Activated naive CD4-positive, alpha-beta T cell treated with anti-CD3 and anti-CD28 coated beads, Interleukin-2, amount 50 U/mL, for 72 hours (primary cell): ENCODE results near the gene TM7SF3. TPM values are rescaled to one million over a fixed set of nuclear protein-coding genes. Genes with fewer than 3 reads are reported as not detected.
"Not testable (repeated sequence)": the region's sequence is repeated elsewhere in the genome, so short reads cannot be mapped to it uniquely, and the experiment has no call there.

Experiments
- ATAC-seq, 2 donors: fragments of 150-1000 bp; cut with Tn5 transposase; 2 replicates each; pipeline ENCODE4 v1.10.0; 2021; ENCODE audit warnings: mild to moderate bottlenecking in 2 of 2, moderate library complexity in 2 of 2
- DNase-seq, 2 donors: peaks; one replicate each; pipeline ENCODE4 v3.0.0; 2021 to 2022; ENCODE audit warnings: low spot score in 2 of 2
- H3K27ac Mint-ChIP-seq, 2 donors: one replicate each; pipeline ENCODE4 v1.8.0; 2022; ENCODE audit warnings: mild to moderate bottlenecking in 2 of 2, mixed read lengths in 2 of 2
- H3K36me3 Mint-ChIP-seq, 2 donors: one replicate each; pipeline ENCODE4 v1.8.0; 2022; ENCODE audit warnings: mixed read lengths in 2 of 2
- H3K9me3 Mint-ChIP-seq, 2 donors: one replicate each; pipeline ENCODE4 v1.8.0; 2022; ENCODE audit warnings: mixed read lengths in 2 of 2
- total RNA-seq, 2 donors: library from RNA; stranded (reverse); gene quantifications; one replicate each; pipeline ENCODE4 v1.2.3, GENCODE V29; 2022

The TM7SF3 gene
- total RNA-seq: 10 to 100 TPM; 28.8 to 62.5 TPM

GRCh38 chr12:27014085-27014858 is at the start of gene TM7SF3:
TM7SF3 (minus strand) TSS chr12:27014384; CDS start chr12:27014168, 216 bp downstream.
- peak within 1 kb of the TSS; percentile 93 for H3K27ac Mint-ChIP-seq

GRCh38 chr12:27063250-27063851 is 49.2 kb upstream of the TM7SF3 start:
- DNase-seq (no peak), ATAC-seq (no peak)
- no peaks in the 10 kb centered on the region for H3K9me3 Mint-ChIP-seq
- H3K27ac Mint-ChIP-seq: peak overlapping the region in 1 of 2 donors; percentile 13
- no peaks in the 10 kb centered on the region for H3K36me3 Mint-ChIP-seq

More at GRCh38 chr12:27014085-27014858, at the start of gene TM7SF3:
- no peaks in the 10 kb centered on the region for H3K9me3 Mint-ChIP-seq
- DNase-seq (peak; percentile 93 to 96), ATAC-seq (peak; percentile 82 to 91)
- H3K36me3 Mint-ChIP-seq: peaks cover 0 to 16% of the 10 kb centered on the region in 2 donors

GRCh38 chr12:27061317-27061716 is 47.1 kb upstream of the TM7SF3 start:
- DNase-seq (no peak), ATAC-seq (no peak)
- Mint-ChIP-seq H3K36me3 (no peaks in the 10 kb centered on the region), H3K27ac (no peak overlapping the region), H3K9me3 (no peaks in the 10 kb centered on the region)

DNA sequence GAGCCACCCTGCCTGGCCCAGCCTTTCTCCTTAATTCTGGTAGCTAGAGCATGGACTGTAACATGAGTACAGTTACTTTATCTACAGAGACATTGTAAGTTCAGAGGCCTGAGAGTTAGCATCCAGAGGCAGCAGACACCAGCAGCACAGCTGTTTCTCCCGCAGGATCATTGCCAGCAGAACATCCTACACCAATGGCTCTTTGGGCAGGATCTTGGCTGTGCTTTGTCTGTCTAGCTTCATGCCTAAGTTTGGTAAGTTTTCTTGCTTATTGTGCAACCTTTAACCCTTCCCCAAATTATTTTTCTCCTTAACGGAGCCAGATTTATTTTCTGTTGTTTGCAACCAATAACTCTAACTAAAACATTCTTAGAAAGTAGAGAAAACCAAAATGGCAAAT is 46.6 kb upstream of the TM7SF3 start:
- ATAC-seq (no peak), DNase-seq (no peak)
- no peak overlapping the region for H3K27ac Mint-ChIP-seq
- H3K36me3 Mint-ChIP-seq: no peaks in the 10 kb centered on the region
- H3K9me3 Mint-ChIP-seq: no peaks in the 10 kb centered on the region

- ATAC-seq (no peak), DNase-seq (no peak)
- no peaks in the 10 kb centered on the region for H3K9me3 Mint-ChIP-seq
- no peak overlapping the region for H3K27ac Mint-ChIP-seq
- H3K36me3 Mint-ChIP-seq: no peaks in the 10 kb centered on the region
Measured at GRCh38 chr12:27057543-27057942, 43.4 kb upstream of the TM7SF3 start.

GRCh38 chr12:27055966-27056365 is 41.8 kb upstream of the TM7SF3 start:
- Mint-ChIP-seq H3K36me3 (no peaks in the 10 kb centered on the region), H3K9me3 (no peaks in the 10 kb centered on the region), H3K27ac (no peak overlapping the region)
- ATAC-seq (no peak), DNase-seq (no peak)

DNA sequence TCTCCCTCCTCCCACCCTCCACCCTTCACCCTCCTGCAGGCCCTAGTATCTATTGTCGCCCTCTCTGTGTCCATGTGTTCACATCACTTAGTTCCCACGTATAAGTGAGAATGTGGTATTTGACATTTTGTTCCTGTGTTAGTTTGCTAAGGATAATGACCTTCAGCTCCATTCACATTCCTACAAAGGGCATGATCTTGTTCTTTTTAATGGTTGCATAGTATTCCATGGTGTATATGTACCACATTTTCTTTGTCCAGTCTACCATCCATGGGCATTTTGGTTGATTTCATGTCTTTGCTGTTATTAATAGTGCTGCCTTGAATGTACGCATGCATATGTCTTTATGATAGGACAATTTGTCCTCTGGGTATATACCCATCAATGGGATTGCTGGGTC is 38.6 kb upstream of the TM7SF3 start:
- Mint-ChIP-seq H3K27ac (no peak overlapping the region), H3K36me3 (no peaks in the 10 kb centered on the region), H3K9me3 (no peaks in the 10 kb centered on the region)
- ATAC-seq (no peak), DNase-seq (no peak)

GRCh38 chr12:27052176-27052575 is 38.0 kb upstream of the TM7SF3 start:
- no peak for ATAC-seq
- no peak for DNase-seq
- Mint-ChIP-seq H3K9me3 (no peaks in the 10 kb centered on the region), H3K36me3 (no peaks in the 10 kb centered on the region), H3K27ac (no peak overlapping the region)

DNA sequence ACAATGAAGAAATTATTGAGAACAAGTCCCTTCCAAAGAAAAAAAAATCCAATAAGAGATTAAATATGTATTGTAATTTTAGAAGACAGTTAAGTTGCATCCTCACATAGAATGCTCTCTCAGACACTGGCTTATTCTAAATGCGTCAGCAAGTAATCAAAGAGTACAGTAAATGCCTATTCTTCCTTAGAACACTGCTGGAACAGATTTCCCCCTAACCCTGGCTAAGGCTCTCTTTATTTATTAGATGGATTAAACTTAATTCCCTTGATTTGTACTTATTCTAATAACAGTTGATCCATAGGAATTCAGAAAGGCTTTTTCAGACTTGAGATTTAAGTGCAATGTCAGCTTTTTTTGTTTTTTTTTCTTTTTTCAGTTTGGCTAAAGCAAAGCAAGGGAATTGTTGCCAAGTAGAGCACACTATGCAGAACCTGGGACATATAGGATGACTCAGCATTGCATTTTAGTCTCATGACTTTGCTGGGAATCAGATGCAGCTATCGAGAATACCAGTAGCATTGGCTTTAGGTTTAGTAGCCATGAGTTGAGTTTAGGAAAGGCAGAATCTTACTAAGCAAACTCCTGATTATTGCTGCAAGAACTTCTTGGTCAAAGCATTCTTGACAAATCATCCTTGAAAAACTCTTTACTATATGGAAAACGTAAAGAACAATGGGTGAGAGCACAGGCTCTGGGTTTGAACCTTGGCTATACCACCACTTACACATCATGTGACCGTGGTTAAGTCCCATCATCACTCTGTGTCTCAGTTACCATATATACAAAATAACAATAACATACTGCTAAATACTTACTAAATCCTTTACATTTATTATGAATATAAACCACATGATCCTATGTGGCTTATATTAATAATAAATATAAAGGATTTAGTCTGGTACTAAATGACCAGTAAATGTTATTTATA is 34.9 kb upstream of the TM7SF3 start:
- ATAC-seq: no peak
- Mint-ChIP-seq H3K9me3 (peaks cover 5 to 10% of the 10 kb centered on the region in 2 donors), H3K36me3 (peaks cover 0 to 6% of the 10 kb centered on the region in 2 donors), H3K27ac (no peak overlapping the region)
- no peak for DNase-seq

DNA sequence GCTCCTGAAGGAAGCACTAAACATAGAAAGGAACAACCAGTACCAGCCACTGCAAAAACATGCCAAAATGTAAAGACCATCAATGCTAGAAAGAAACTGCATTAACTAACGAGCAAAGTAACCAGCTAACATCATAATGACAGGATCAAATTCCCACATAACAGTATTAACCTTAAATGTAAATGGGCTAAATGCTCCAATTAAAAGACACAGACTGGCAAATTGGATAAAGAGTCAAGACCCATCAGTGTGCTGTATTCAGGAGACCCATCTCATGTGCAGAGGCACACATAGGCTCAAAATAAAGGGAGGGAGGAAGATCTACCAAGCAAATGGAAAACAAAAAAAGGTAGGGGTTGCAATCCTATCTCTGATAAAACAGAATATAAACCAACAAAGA is 27.8 kb upstream of the TM7SF3 start:
- DNase-seq, H3K27ac Mint-ChIP-seq, ATAC-seq: not testable (repeated sequence)
- Mint-ChIP-seq H3K9me3 (peaks cover 12 to 24% of the 10 kb centered on the region in 2 donors), H3K36me3 (peaks cover 19 to 30% of the 10 kb centered on the region in 2 donors)

GRCh38 chr12:27040637-27041036 is 26.5 kb upstream of the TM7SF3 start:
- H3K27ac Mint-ChIP-seq, ATAC-seq, DNase-seq: not testable (repeated sequence)
- peaks cover 19 to 30% of the 10 kb centered on the region in 2 donors for H3K36me3 Mint-ChIP-seq
- peaks cover 12 to 24% of the 10 kb centered on the region in 2 donors for H3K9me3 Mint-ChIP-seq

- H3K9me3 Mint-ChIP-seq: no peaks in the 10 kb centered on the region
- no peak for ATAC-seq
- peaks cover 0 to 16% of the 10 kb centered on the region in 2 donors for H3K36me3 Mint-ChIP-seq
- H3K27ac Mint-ChIP-seq: no peak overlapping the region
- no peak for DNase-seq
Measured at GRCh38 chr12:27034607-27035293, 20.6 kb upstream of the TM7SF3 start.

- Mint-ChIP-seq H3K27ac (peak overlapping the region in 1 of 2 donors; percentile 0), H3K9me3 (no peaks in the 10 kb centered on the region), H3K36me3 (peaks cover 0 to 13% of the 10 kb centered on the region in 2 donors)
- ATAC-seq (no peak), DNase-seq (no peak)
Measured at GRCh38 chr12:27032679-27033078, 18.5 kb upstream of the TM7SF3 start.

- ATAC-seq: no peak
- DNase-seq: no peak
- H3K36me3 Mint-ChIP-seq: peaks cover 0 to 13% of the 10 kb centered on the region in 2 donors
- H3K27ac Mint-ChIP-seq: no peak overlapping the region
- no peaks in the 10 kb centered on the region for H3K9me3 Mint-ChIP-seq
Measured at GRCh38 chr12:27031531-27031930, 17.3 kb upstream of the TM7SF3 start.

GRCh38 chr12:27026257-27026656 is 12.1 kb upstream of the TM7SF3 start:
- H3K9me3 Mint-ChIP-seq: no peaks in the 10 kb centered on the region
- no peak overlapping the region for H3K27ac Mint-ChIP-seq
- peaks cover 9 to 15% of the 10 kb centered on the region in 2 donors for H3K36me3 Mint-ChIP-seq
- DNase-seq (no peak), ATAC-seq (no peak)

DNA sequence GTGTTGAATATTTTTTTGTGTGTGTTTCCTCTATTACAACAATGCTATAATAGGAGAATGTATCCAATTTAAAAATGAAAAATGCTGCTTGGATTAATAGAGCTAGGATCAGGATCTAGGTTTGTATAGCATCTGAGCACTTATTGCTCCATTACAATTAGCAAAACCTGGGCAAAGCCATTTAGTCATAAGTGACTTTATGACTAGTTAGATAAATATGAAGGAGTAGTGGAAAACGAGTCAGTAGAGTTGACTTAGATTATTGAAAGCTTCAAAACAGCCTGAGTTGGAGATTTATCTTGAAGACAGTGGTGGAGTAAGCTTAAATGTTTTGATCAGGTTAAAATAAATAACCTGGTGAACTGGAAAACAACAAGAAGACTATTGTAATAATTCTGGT is 10.9 kb upstream of the TM7SF3 start:
- no peak for ATAC-seq
- Mint-ChIP-seq H3K36me3 (peaks cover 9% of the 10 kb centered on the region in 2 donors), H3K27ac (no peak overlapping the region), H3K9me3 (no peaks in the 10 kb centered on the region)
- DNase-seq: no peak
